HG03520 (cell line): ENCODE results near the gene PIM3.

Experiments
- ATAC-seq: cut with Tn5 transposase; IDR thresholded peaks from one replicate; pipeline ENCODE4 v1.9.1; 2021; ENCODE audit warnings: mild to moderate bottlenecking, moderate library complexity; ENCODE audit not compliant: unreplicated experiment

PIM3 gene

DNA sequence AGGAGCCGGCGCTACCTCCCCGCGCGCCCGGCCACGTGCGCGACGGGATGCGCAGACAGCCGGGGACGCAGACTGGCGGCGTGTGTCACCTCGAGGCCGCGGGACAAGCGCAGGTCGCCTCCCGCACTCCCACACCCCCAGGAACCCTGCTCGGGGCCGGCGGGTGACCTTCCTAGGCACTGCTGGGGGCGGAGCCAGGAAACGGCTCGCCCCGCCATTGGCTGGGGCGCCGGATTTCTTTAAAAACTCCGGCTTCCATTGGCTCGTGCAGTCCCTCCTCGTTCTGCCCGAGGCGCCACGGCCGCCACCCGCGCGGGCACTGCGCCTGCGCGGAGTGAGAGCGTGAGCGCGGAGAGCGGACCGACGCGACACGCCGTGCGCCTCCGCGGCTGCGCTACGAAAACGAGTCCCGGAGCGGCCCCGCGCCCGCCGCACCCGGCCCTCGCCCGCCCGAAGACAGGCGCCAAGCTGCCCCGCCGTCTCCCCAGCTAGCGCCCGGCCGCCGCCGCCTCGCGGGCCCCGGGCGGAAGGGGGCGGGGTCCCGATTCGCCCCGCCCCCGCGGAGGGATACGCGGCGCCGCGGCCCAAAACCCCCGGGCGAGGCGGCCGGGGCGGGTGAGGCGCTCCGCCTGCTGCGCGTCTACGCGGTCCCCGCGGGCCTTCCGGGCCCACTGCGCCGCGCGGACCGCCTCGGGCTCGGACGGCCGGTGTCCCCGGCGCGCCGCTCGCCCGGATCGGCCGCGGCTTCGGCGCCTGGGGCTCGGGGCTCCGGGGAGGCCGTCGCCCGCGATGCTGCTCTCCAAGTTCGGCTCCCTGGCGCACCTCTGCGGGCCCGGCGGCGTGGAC is at the start of gene PIM3:
TSS of gene PIM3 (plus strand) at position 614 of the 846 bp plus-strand sequence. CDS start at position 790, 176 bp downstream.
- peak; percentile 52 for ATAC-seq

DNA sequence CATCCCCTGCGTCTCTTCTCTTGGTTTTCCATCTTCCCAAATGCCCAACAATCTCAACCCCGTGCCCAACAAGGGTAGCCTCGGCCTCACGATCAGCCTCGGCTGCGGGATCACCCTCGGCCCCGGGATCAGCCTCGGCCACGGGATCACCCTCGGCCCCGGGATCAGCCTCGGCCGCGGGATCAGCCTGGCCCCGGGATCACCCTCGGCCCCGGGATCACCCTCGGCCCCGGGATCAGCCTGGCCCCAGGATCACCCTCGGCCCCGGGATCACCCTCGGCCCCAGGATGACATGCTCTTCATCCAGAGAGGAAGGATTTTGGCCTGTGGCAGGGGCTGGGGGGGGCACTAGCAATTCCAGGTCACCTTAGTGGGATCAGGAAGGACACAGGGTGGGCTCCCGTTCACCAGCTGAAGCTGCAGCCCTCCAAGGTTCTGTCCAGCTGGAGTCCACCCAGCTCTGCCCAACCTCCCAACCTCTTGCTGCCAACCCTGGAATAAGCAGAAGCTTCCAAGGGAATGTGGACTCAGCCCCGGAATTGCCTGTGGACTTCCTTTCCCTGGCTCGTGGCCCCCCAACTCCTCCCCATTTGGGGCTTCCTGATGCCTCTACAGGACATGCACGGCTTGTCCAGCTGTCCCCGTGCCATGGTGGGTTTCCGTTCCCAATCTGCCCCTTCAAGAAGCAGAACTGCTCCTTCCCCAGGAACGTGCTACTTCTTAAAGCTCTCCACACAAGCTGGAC is 48.5 kb upstream of the PIM3 start:
- no peak for ATAC-seq

DNA sequence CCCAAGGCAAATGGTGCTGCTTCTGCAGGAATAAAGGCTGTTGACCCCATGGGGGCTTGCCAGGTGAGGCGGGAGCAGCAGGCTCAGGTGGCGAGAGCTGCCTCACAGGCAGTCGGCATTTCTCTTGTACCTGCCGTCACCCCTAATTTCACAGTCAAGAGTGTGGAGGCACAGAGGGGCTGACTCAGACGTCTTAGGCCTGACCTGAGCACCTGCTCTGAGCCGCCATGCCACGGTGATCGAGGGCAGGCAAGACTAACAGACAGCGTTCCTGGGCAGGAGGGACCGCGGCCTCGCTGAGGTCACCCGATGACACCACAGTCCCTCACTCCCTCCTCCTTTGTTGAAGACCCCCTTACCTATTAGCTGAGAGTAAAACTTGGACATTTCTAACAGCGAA is 47.5 kb upstream of the PIM3 start:
- ATAC-seq, result no peak

DNA sequence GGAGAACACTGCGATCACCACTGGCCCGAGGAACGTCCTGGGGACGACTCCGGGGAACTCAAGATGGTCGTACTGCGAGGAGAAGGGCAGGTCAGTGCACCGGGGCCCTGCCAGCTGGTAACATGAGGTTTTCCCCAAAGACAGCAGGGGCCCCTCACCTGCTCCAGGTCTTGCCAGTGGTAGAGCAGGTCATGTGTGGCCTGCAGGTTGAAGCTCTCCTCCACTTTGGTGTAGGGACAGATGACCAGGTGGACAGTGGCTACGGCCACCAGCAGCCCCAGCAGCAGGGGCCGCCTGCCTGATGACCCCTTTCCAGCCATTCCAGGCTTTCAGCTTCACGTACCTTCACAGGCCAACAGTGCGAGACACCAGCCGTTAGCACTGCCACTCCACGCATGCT is 47.1 kb upstream of the PIM3 start:
- ATAC-seq, result no peak

DNA sequence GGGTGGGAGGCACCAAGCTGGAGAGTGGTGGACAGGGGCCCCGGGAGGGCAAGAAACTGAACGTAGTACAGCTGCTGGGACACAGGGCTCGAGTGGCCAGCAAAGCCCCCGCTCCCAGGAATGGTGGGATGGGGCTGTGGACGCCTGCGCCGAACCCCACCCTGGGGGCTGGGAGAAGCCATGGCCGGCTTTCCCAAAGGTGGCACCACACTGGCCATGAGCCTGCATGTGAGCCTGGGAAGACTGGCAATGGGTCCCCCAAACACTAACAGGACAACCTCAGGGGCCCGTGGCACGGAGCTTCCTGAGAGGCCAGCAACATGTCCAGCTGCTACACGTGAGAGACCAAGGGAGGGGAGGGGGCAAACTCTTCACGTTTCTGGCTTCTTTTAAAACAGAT is 46.3 kb upstream of the PIM3 start:
- ATAC-seq, result no peak

DNA sequence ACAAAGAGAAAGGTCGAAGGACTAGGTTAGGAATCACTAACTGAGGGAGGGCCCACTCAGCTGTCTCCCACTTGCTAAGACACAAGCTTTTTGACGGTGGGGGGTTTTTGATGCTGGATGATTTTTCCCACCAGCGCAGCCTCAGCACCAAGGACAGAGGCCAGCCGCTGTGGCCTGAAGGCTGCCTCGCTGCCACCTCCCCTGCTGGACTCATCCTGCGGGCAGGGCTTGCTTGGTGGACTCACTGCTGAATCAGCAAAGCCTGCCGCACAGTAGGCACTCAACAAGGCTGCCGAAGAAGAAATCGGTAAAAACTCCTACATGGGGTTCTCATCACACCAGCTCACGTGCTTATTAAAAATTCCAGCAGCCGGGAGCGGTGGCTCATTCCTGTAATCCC is 45.0 kb upstream of the PIM3 start:
- no peak for ATAC-seq

DNA sequence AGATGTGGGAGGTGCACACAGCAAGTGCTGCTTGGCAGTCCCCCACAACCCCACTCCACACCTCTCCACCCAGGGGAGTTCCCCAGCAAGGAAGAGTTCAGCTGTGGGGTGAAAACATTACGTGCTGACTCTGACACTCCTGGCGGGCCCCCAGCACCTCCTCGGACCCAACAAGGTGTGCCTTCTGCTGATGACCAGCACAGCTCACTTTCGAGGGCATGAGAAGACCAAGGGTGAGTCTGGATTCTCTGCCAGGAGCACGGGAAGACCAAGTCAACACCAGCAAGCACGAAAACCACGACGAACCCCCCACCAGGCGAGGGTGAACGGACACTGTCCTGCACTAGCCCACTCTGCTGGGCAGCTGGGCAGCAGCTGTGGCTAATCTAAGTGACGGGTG is 43.7 kb upstream of the PIM3 start:
- ATAC-seq, result no peak

DNA sequence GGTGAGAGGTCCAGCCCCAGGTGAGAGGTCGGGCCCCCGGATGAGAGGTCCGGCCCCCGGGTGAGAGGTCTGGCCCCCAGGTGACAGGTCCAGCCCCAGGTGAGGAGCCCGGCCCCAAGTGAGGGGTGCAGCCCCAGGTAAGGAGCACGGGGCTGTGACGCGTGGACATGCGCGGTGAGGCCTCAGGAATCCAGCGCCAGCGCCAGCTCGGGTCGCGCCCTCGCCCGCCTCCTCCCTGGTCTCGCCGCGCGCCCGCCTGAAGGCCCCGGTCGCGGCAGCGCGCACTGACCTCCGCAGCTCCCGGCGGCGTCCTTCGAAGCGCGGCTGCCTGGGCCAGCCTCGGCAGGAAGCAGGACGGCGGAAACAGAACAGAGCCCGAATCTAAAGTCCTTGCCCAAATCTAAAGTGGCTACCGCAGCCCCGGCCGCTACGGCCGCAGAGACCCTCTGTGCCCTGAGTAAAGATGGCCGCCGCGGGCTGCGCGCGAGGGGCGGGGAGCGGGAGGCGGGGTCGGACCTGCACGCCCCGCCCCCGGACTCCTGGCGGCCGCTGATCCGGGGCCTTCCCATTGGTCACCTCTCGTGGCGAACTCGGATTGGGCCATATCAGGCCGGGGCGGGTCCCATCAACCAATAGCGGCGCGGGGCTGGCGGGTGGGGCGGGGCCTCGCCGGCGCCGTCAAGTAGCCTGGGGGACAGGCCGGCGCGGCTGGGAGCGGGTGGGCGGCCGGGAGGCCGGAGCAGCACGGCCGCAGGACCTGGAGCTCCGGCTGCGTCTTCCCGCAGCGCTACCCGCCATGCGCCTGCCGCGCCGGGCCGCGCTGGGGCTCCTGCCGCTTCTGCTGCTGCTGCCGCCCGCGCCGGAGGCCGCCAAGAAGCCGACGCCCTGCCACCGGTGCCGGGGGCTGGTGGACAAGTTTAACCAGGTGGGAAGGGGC is 42.3 kb upstream of the PIM3 start, which contains the start of the genes ALG12 and CRELD2:
TSS of gene ALG12 (minus strand) at position 465 of the 937 bp plus-strand sequence. CDS start 4,673 bp downstream, outside the sequence.
TSS of gene CRELD2 (plus strand) at position 661 of the 937 bp plus-strand sequence. CDS start at position 797, 136 bp downstream.
- peak; percentile 86 for ATAC-seq

DNA sequence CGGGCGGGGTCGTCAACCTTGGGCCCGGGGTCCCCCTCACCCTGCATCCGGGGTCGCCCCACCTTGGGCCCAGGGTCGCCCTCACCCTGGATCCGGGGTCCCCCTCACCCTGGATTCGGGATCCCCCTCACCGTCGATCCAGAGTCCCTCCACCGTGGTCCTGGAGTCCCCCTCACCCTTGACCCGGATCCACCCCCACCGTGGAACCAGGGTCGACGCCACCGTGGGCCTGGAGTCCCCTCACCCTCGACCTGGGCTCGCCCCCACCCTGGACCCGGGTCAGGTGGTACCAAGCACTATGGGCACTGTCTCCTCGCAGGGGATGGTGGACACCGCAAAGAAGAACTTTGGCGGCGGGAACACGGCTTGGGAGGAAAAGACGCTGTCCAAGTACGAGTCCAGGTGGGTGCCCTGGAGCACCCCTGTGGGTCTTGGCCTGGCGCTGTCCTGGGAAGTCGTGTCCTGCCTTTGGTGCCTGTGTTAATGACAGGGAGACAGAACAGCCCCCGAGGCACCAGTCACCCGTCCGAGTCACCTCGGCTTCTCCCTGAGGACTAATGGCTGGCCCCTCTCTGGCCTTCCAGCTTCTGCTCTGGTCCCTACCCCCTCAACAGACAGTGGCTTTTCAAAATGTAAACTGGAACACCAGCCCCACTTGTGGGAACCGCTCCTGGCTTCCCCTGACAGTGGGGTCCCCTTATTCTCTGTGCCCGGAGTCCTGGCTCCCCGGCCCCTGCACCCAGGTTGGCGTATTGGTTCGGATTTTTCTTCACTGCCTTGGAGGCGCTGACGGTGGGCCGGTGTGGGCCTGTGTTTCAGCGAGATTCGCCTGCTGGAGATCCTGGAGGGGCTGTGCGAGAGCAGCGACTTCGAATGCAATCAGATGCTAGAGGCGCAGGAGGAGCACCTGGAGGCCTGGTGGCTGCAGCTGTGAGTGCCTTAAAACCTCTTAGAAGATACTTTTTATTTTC is 41.4 kb upstream of the PIM3 start:
- no peak for ATAC-seq

DNA sequence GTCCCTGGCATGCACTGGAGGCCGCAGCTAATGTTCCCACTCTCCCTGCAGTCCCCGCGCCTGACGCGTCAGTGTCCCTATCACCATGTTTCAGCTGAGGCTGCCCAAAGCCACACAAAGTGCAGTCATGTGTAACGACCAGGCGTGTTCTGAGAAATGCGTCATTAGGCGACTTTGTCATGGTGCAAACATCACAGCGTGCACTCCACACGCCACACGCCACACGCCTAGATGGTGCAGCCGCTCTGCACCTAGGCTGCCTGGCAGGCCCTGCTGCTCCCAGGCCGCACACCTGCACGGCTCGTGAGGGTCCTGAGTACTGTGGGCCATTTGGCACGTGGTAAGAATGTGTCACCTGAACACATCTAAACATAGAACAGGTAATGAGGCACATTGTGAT is 39.7 kb upstream of the PIM3 start:
- ATAC-seq, result no peak

DNA sequence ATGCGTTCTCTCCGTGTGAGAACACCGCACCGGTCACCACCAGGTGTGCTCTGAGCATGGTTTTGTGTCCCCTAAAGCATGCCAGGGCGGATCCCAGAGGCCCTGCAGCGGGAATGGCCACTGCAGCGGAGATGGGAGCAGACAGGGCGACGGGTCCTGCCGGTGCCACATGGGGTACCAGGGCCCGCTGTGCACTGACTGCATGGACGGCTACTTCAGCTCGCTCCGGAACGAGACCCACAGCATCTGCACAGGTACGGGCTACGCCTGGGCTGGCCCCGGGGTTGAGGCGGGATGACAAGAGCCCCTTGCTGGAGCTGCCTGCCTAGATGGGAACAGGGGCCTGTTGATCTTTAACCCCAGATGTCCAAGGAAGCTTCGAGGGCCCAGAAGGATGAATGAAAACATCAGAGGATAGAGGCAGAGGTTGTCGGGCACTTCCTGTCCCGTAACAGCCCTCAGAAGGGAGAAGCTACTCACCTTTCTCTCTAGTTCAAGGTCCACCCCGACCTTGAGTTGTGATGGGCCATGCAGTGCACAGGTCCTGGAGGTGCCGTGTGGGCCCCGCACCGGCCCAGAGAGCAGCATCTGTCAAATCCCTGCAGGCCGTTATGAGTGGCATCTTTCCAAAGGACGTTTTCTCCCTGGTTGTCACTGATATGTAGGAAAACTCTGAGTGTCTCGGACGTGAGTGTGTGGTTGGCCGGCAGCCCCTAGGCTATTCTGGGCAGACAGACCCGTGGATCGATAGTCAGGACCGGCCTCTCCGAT is 38.9 kb upstream of the PIM3 start:
- ATAC-seq, result no peak

DNA sequence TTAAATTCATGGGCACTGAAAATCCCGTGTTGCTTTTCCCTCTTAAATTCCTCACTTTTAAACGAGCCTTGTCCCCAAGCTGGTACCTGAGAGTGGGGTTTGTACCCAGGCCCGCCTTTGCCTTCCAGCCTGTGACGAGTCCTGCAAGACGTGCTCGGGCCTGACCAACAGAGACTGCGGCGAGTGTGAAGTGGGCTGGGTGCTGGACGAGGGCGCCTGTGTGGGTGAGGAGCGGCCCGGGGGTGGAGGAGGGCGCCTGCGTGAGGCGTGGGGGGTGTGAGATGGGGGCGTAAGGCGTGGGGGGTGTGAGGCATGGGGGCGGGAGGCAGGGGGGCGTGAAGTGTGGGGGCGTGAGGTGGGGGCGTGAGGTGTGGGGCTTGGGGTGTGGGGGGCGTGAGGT is 38.1 kb upstream of the PIM3 start:
- ATAC-seq, result no peak

DNA sequence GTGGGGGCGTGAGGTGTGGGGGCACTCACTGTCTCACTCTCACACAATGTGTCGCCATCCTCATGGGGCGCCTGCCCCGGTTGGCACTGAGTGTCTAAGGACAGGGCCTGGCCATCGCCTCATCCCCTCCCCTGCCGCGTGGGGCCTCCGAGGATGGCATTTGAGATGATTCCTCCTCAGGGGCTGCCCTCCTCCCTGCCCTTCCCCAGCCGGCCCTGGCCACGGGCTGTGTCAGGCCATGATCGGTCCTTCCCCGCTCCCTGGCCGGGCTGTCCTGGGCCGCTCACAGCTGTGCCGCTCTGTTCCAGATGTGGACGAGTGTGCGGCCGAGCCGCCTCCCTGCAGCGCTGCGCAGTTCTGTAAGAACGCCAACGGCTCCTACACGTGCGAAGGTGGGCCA is 37.6 kb upstream of the PIM3 start:
- ATAC-seq, result no peak

DNA sequence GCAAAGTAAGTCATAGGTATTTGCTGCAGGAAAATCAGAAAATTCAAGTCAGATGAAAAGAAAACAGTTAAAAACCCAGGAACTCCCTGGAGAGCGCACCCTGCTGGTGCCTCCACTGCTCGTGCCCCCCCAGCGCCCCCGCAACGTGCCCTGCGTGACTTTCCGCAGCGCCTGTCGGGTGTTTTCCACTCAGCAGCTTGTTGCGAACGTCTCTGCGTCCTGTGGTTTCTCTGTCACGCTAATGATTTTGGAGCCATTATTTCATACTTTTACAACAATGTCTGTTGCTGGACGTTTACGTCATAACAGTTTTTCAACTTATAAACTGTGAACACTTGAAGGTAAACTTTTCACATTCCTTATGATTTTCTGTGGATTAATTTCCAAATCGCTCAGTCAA is 37.1 kb upstream of the PIM3 start:
- no peak for ATAC-seq

DNA sequence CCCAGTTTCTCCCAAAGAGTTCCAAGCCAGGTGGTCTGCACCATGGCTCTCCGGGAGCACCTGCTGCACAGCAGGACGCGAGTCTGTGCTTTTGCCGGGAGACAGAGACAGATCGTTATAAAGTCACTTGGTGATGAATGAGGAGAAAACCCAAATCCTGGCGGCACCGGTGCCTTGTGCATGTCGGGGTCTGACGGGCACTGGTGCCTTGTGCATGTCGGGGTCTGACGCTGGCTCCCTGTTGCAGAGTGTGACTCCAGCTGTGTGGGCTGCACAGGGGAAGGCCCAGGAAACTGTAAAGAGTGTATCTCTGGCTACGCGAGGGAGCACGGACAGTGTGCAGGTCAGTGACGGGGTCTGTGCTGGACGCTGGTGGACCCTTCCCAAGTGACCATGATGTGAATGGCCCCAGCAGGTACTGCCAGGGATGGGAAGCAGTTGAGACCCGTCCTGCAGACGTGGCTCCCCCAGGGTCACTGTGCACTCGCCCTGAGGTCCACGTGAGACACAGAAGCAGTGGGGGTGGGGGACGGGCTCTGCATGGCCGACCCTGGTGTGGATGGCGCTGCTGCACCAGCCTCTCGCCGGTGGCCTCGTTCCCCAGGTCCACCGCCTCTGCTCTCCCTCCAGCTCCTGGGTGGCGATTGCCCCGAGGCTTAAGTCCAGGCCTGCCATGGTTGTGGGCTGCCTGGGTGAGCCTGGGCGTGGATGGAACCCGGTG is 36.3 kb upstream of the PIM3 start:
- ATAC-seq, result no peak

DNA sequence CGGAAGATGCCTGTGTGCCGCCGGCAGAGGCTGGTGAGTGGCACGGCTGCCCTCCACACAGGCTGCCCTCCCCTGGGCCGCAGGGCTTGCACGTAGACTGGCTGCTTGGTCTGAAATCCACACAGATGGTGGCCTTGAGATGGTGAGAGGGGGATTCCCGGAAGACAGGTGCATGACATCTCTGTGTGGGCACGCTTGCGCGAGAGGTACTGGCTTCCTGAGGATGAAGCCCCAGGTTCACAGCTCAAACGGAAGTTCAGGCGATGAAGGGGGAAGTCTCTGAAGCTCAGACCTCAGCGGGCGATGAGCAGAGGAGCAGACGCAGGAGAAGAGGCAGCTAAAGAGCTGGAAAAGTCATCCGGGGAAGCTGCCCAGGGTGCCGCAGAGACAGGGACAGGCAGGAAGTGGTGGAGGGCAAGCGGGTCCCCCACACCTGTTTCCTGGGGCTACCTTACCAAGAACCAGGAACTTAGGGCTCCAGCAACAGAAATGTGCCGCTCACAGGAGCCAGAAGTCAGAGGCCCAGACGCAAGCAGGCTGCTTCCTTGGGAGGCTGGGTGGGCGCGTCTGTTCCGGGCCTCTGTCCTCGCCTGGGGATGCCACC is 34.9 kb upstream of the PIM3 start:
- ATAC-seq, result no peak

DNA sequence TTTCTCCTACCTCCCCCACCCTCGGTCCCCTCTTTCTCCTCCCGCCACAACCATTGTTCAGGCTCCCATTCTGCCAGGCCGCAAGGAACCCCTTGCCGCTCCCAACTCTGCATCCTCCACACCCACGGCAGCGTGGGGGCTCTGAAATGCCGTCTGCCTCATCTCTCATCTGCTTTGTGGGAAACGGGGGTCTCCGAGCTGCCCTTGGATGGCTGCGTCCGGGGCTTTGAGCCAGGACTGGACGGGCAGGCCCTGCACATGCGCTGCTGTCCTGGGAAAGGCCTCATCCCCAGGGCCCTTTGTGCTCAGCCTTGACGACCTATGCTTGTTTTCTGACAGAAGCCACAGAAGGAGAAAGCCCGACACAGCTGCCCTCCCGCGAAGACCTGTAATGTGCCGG is 33.7 kb upstream of the PIM3 start:
- ATAC-seq, result no peak
